Subcutaneous adipose tissue (tissue), 4 donors: ENCODE data around the gene AUTS2. TPM values are rescaled to one million over a fixed set of nuclear protein-coding genes. Genes with fewer than 3 reads are reported as not detected.

Experiments used
- total RNA-seq, 4 donors: library from RNA; depleted of rRNA; stranded (reverse); fragments of >200 nt; gene quantifications; one replicate each; pipeline ENCODE4 v1.1.0, GENCODE V29; 2016
- TF ChIP-seq, protein P1 (sequence below): fragments of 450-650 bp; IDR thresholded peaks from one replicate; pipeline ENCODE4 v1.5.1; 2016; ENCODE audit warnings: low read depth, mild to moderate bottlenecking, control low read depth, antibody characterized with exemption, moderate library complexity

The AUTS2 gene
- total RNA-seq, 4 donors from 2014 or later: 22.4 to 46.9 (median 27.4) TPM

DNA sequence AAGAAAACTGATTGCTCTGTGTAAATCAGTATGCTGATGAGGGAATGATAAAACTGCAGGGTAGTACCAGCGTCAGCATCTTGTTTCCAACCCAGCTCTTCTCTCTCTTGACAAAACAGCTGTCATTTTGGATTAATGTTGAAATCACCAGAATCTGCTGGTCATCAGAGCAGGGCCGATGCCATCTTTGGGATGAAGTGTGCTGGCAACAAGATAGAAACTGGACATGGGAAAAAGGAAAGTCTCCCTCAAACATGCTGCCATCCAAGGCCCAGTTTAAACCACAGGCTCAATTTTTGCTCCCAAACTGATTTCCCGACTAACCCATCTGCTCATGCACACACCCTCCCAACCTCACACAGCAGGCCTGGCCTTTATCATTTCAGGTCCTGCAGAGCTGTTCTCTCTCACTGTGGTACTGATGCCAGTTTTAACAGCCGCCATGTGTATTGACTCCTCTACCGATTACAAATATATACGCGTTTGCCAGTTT lies 285.2 kb downstream of the AUTS2 start:
- TF ChIP-seq, protein P1, sequence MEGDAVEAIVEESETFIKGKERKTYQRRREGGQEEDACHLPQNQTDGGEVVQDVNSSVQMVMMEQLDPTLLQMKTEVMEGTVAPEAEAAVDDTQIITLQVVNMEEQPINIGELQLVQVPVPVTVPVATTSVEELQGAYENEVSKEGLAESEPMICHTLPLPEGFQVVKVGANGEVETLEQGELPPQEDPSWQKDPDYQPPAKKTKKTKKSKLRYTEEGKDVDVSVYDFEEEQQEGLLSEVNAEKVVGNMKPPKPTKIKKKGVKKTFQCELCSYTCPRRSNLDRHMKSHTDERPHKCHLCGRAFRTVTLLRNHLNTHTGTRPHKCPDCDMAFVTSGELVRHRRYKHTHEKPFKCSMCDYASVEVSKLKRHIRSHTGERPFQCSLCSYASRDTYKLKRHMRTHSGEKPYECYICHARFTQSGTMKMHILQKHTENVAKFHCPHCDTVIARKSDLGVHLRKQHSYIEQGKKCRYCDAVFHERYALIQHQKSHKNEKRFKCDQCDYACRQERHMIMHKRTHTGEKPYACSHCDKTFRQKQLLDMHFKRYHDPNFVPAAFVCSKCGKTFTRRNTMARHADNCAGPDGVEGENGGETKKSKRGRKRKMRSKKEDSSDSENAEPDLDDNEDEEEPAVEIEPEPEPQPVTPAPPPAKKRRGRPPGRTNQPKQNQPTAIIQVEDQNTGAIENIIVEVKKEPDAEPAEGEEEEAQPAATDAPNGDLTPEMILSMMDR: no peak

DNA sequence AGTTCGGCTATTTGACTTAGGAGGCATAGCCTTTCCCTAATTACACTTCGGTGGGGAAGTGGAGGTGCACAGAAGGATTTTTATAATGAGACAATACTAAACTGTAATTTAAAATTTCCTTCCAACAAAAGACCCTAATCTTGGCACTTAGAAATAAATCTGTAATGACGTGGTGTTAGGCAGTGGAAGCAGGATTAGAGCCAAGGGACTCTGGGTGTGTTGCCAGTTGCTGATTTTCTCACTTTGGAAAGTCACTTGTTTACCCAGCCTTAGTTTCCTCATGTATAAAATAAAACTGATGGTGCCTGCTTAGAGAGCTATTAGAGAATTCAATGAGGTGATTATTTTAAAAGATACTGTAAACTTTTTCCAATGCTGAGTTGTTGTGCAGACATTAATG lies 287.2 kb downstream of the AUTS2 start:
- TF ChIP-seq, protein P1: no peak

DNA sequence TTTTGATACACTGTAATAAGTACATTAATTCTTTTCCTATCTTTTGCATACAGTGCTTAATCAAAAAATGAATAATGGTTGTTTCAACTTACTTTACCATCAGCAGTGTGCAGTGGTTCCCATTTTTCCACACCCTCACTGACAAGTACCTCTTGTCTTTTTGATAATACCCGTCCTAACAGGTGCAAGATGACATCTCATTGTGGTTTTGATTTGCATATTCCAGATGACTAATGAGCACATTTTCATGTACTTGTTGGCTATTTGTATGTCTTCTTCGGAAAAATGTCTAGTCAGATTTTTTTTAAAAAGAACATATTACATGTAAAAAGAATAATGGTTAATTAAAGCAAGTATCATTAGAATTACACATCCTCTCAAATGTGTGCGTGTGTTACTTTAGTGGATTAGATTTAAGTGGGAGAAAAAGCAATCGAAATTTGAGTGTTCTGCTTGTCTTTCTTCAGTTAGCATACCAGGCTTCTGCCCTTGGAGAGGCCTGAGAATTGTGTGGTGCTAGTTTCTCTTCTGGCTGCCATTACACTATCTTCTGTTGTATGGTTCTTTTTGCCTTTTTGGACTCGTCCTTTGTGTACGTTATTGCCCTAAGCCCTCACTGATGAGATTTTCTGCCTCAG lies 291.2 kb downstream of the AUTS2 start:
- TF ChIP-seq, protein P1: no peak

DNA sequence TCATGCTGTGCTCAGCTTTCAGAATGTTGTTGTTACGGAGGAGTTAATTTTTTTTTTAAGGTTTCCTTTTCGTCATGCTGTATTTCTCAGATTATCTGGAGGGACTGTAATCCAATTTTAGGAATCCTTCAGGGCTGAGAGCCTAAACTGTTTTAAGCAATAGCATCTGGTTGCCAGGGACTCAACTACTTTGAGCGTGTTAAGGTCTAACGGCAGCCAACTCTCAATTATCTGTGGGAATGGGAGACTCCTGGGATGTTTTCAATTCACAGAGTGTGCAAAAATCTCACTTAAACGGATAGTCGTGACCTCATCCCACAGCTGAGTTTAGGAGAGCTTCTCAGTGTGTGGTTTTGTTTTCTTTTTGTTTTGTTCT lies 291.7 kb downstream of the AUTS2 start:
- TF ChIP-seq, protein P1: no peak

DNA sequence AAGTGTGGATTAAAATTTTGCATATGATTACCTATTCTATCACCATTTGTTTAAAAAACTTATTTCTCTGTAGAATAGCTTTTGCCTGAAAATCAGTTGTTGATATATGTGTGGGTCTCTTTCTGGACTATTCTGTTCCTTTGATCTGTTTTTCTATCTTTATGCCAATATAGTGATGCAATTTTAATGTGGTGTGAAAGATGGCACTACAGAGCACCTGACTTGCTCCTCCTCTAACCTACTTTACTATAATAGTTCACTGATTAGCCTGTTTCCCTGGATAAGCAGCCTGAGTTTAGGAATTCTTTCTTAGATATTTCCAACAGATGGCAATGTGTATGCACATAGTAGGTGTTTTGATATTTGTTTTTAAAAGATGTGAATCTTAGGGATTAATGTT lies 294.5 kb downstream of the AUTS2 start:
- TF ChIP-seq, protein P1: no peak

DNA sequence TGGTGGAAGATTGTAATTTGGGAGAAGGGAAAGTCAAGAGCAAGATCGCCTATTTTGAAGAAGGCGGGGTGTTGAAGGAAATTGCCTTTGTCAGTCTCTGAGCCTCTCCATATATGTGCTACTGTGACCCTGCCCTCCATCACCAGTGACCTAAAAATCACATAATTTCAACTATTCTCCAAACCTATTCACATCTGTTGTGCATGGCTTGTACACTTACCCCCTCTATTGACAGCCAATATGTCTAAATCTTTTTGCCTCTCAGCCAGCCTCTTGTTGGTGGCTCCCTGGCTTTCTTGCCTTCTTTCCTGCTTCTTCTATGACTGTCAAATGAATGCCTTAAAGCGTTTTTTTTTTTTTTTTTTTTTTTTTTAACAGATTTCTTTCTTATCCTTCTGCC lies 295.6 kb downstream of the AUTS2 start:
- TF ChIP-seq, protein P1: no peak

DNA sequence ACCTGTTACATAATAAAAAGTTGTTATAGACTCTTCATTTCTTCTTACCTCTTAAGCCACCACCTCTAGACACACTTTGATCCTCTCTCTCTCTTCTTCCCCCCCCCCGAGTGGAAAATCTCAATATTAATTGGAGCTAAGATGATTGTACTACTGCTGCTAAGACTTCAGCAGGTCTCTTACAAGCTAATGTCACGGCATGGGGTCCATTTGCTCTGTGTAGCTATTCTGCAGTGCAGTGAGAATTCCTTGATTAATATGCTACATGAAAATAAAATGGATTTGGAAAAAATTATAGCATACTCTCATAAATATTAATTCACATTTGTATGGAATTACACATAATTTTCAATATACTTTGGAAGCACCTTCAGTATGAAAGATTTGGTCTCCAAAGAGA lies 297.2 kb downstream of the AUTS2 start:
- TF ChIP-seq, protein P1: no peak
